Peyer's patch (tissue), 4 donors: ENCODE results near the gene CTSC. TPM values are rescaled to one million over a fixed set of nuclear protein-coding genes. Genes with fewer than 3 reads are reported as not detected.

Experiments used
- DNase-seq, 3 donors: peaks; one replicate each; pipeline ENCODE4 v3.0.0-alpha.2; 2017 to 2019
- H3K27ac ChIP-seq, 4 donors: fragments of 200-600 bp; sonication (generic); one replicate each; pipeline ENCODE4 v1.5.1; 2016 to 2019
- H3K27me3 ChIP-seq, 2 donors: fragments of 200-600 bp; sonication (generic); one replicate each; pipeline ENCODE4 v1.5.1; 2019
- H3K36me3 ChIP-seq, 3 donors: fragments of 200-600 bp; sonication (generic); one replicate each; pipeline ENCODE4 v1.5.1; 2016 to 2019
- H3K4me1 ChIP-seq, 4 donors: fragments of 200-600 bp; sonication (generic); one replicate each; pipeline ENCODE4 v1.5.1; 2016 to 2019
- H3K4me3 ChIP-seq, 4 donors: fragments of 200-600 bp; sonication (generic); 1 replicate in 3 of 4; 2 replicates in 1 of 4; pipeline ENCODE4 v1.5.1; 2016 to 2019; ENCODE audit warnings: mild to moderate bottlenecking in 1 of 4
- H3K9me3 ChIP-seq, 4 donors: fragments of 200-600 bp; sonication (generic); one replicate each; pipeline ENCODE4 v1.5.1; 2016 to 2019; ENCODE audit warnings: mild to moderate bottlenecking in 1 of 4
- POLR2A ChIP-seq, 2 donors: fragments of 450-650 bp; IDR thresholded peaks; one replicate each; pipeline ENCODE4 v1.5.1; 2017; ENCODE audit warnings: antibody characterized with exemption in 2 of 2, mild to moderate bottlenecking in 2 of 2, moderate library complexity in 2 of 2
- total RNA-seq, 4 donors: library from RNA; depleted of rRNA; stranded (reverse); fragments of >200 nt; gene quantifications; one replicate each; pipeline ENCODE4 v1.1.0, GENCODE V29; 2016
- TF ChIP-seq, protein P1 (sequence below), 6 experiments: fragments of 450-650 bp in 4 of 6; fragments of 200-600 bp in 2 of 6; sonication (generic) in 1 of 6; IDR thresholded peaks; one replicate each; pipeline ENCODE4 v1.5.1; 2017 to 2019; ENCODE audit warnings: antibody characterized with exemption in 6 of 6, mild to moderate bottlenecking in 3 of 6, moderate library complexity in 1 of 6

The CTSC gene
- total RNA-seq, 4 donors from 2014 or later, result 38.5 to 66.8 (median 43.0) TPM

DNA sequence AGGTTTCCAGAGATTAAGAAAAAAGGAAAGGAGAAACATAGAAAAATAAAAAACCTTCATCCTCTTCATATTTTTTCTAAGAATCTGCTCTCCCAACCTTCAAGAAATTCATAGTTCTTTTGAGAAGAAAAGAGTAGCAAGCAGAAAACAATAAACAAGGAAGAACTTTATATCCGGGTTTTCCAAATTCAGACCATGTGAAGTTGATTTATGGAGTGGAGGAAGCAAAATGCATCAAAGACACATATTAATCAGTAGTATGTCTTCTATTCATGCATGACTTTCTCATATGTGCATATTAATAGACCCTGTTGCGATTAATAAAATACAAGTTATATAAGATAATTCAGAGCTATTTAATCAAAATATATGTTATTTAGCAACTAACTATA lies 20.5 kb upstream of the CTSC start:
- no peak overlapping the region for H3K4me3 ChIP-seq
- no peaks in the 10 kb centered on the region for H3K27me3 ChIP-seq
- H3K27ac ChIP-seq, result no peak overlapping the region
- no peak for DNase-seq
- TF ChIP-seq, protein P1, sequence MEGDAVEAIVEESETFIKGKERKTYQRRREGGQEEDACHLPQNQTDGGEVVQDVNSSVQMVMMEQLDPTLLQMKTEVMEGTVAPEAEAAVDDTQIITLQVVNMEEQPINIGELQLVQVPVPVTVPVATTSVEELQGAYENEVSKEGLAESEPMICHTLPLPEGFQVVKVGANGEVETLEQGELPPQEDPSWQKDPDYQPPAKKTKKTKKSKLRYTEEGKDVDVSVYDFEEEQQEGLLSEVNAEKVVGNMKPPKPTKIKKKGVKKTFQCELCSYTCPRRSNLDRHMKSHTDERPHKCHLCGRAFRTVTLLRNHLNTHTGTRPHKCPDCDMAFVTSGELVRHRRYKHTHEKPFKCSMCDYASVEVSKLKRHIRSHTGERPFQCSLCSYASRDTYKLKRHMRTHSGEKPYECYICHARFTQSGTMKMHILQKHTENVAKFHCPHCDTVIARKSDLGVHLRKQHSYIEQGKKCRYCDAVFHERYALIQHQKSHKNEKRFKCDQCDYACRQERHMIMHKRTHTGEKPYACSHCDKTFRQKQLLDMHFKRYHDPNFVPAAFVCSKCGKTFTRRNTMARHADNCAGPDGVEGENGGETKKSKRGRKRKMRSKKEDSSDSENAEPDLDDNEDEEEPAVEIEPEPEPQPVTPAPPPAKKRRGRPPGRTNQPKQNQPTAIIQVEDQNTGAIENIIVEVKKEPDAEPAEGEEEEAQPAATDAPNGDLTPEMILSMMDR (IDR thresholded peaks at IDR 0.05), result no peak
- no peak for TF ChIP-seq POLR2A (IDR thresholded peaks at IDR 0.05)
- no peaks in the 10 kb centered on the region for H3K9me3 ChIP-seq
- no peaks in the 10 kb centered on the region for H3K4me1 ChIP-seq
- H3K36me3 ChIP-seq, result no peaks in the 10 kb centered on the region

DNA sequence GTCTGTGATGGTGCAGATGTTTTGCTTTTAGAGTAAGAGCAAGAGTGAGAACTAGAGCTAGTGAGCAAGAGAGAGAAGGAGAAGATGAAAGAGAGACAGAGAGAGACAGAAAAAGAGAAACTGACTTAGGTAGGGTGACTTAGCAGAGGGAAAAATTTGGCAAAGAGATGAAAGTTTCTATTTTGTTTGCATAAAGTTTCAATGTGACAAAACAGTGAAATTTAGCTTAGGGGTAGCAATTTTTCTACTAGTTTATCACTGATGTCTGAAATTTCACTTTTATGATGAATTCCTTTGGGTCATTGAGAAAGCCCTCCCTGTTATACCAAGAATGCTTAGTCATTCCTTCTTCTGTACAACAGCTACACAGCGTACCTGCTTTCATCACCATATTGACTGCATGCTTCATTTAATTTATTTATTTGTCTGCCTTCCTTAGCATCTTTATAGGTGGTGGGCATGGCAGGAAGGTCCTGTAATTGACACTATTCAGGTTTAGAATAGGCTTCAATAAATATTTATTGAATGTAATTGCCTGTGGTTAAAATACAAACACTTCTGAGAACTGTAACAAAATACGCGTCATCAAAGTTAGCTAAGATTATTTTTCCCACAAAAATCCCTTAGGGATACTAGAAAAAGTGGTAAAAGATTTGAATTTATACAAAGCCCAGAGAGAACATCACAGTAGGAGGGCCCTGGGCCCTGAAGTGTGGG lies 19.9 kb upstream of the CTSC start:
- H3K4me3 ChIP-seq, result no peak overlapping the region
- H3K9me3 ChIP-seq, result no peaks in the 10 kb centered on the region
- TF ChIP-seq, protein P1 (IDR thresholded peaks at IDR 0.05), result no peak
- no peak for TF ChIP-seq POLR2A (IDR thresholded peaks at IDR 0.05)
- no peak overlapping the region for H3K27ac ChIP-seq
- no peaks in the 10 kb centered on the region for H3K36me3 ChIP-seq
- no peaks in the 10 kb centered on the region for H3K4me1 ChIP-seq
- H3K27me3 ChIP-seq, result no peaks in the 10 kb centered on the region
- DNase-seq, result no peak

DNA sequence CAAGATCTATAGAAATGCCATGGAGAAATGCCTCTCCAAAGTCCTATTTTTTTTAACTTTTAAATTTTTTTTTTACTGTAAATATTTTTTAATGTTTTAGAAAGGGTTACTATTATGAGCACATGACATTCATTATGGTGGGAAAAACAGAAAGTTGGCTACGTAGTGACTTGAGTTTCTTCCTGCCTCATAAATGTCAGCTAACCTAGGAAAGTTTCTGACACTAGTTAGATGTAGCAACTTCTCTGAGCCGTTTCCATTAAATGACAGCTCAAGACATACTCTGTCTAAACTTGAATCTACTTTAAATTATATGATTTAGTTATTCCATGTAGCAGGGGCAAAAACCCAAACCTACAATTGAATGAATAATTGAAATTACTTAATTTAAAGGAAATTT lies 18.4 kb upstream of the CTSC start:
- no peaks in the 10 kb centered on the region for H3K36me3 ChIP-seq
- no peaks in the 10 kb centered on the region for H3K9me3 ChIP-seq
- TF ChIP-seq, protein P1 (IDR thresholded peaks at IDR 0.05), result no peak
- TF ChIP-seq POLR2A (IDR thresholded peaks at IDR 0.05), result no peak
- no peaks in the 10 kb centered on the region for H3K27me3 ChIP-seq
- H3K4me3 ChIP-seq, result no peak overlapping the region
- no peak overlapping the region for H3K27ac ChIP-seq
- DNase-seq, result no peak
- H3K4me1 ChIP-seq, result no peaks in the 10 kb centered on the region

DNA sequence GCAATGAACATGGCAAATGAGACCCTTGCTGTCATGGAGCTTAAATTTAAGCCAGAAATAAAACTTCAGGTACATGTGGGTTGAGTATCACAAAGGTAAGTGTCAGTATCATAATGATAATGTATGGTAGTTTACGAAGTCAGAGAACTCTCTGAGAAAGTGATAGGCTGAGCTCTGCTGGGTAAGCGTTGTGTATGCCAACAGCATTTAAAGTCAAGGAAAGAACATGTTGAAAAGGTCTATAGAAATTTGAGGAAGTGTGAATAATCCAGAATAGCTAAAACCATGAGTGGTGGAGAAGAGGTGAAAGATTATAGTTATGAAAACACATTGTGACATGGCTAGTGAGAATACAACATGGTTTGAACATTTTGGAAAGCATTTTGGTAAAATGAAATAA lies 17.4 kb upstream of the CTSC start:
- TF ChIP-seq POLR2A (IDR thresholded peaks at IDR 0.05), result no peak
- no peaks in the 10 kb centered on the region for H3K4me1 ChIP-seq
- no peak overlapping the region for H3K4me3 ChIP-seq
- no peaks in the 10 kb centered on the region for H3K27me3 ChIP-seq
- no peak for DNase-seq
- H3K9me3 ChIP-seq, result no peaks in the 10 kb centered on the region
- H3K36me3 ChIP-seq, result no peaks in the 10 kb centered on the region
- peak overlapping the region in 1 of 4 donors; percentile 2 for H3K27ac ChIP-seq

DNA sequence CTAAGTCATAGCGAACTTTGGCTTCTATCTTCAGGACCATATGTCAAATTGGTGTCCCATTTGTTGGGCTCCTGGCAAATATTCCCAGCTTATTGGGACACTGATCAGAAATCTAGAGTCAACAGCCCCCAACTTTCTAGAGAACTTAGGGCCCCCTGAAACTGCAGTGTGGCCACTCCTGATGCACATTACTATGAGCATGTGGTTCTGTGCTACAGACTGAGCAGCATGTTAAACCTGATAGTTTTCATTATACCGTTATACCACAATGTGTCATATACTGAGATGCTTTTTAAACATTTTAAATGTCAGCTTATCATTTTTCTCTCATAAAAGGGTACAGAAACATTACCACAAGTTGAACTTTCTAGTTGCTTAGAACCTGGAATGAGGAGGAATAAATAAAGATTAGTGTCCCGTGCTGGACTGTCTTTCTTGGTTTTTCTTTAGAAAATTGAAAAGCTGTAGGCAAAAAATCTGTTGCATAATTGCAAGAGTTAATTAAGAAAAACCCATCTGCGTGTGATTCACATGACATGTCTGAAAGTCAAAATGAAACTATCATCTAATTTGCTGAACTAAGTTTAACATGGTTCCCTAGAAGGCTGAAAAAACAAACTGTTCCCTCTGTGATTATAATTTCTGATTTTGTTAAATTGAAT lies 16.4 kb upstream of the CTSC start:
- Histone ChIP-seq H3K36me3 (no peaks in the 10 kb centered on the region), H3K27me3 (no peaks in the 10 kb centered on the region), H3K9me3 (no peaks in the 10 kb centered on the region), H3K27ac (peak overlapping the region in 1 of 4 donors; percentile 22), H3K4me3 (no peak overlapping the region), H3K4me1 (no peaks in the 10 kb centered on the region)
- TF ChIP-seq, protein P1 (IDR thresholded peaks at IDR 0.05), result no peak
- no peak for TF ChIP-seq POLR2A (IDR thresholded peaks at IDR 0.05)
- DNase-seq, result no peak

DNA sequence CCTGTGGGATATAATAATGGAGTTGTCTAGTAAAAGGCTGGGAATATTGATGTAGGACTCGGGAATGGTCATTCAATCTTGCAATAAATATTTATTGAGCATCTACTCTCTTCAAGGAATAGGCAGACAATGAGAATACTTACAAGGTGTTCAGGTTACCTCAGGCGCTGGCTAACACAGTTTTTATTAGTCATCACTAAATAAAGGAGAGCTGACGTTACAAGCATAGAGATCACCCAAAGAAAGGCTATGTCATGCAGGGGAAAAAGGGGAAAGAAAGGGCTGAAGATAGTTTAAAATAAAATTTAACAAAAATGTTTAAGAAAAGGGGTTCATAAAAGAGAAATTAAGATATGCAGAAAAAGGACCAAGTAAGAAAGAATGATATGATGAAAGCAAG lies 15.8 kb upstream of the CTSC start:
- Histone ChIP-seq H3K27ac (no peak overlapping the region), H3K4me1 (no peaks in the 10 kb centered on the region), H3K27me3 (no peaks in the 10 kb centered on the region), H3K4me3 (no peak overlapping the region), H3K9me3 (no peaks in the 10 kb centered on the region), H3K36me3 (no peaks in the 10 kb centered on the region)
- no peak for TF ChIP-seq POLR2A (IDR thresholded peaks at IDR 0.05)
- TF ChIP-seq, protein P1 (IDR thresholded peaks at IDR 0.05), result no peak
- no peak for DNase-seq
